ENCODE measurements around the gene PSMB11.

DNA sequence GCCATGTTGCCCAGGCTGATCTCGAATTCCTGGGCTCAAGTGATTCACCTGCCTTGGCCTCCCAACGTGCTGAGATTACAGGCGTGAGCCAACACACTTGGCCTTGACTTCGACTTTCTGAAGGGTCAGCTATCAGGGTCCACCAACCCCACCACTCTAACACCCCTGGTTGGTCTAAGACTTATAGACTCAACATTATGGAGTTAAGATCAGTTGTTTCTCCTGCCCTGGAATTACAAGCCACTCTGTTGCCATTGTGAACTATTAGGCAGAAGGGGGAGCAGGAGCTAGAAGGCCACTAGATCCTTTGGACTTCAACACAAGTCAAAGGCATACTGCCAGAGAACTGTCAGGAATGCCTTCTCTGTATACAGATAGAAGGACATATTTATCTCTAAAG, 1.9 kb upstream of the PSMB11 start:
- TF ChIP-seq EZH2phosphoT487 (IDR thresholded peaks at IDR 0.05; ENCODE audit: borderline replicate concordance, low read length), result no peak
- no peak for TF ChIP-seq CTCF (conservative IDR thresholded peaks at IDR 0.05; ENCODE audit: low read depth, low read length)
- TF ChIP-seq EZH2 (IDR thresholded peaks at IDR 0.05; ENCODE audit: low read length, unreplicated experiment), result no peak

Measured in PC-3 (cell line).